HUES64 (cell line): ENCODE measurements around the gene DUSP6.

Source experiments
- H3K27ac ChIP-seq: 2 replicates; pipeline ENCODE4 v1.7.0; 2013; ENCODE audit warnings: low read depth, low read length, inconsistent platforms
- H3K27me3 ChIP-seq: 2 replicates; pipeline ENCODE4 v1.6.1; 2013; ENCODE audit warnings: mild to moderate bottlenecking, low read length; ENCODE audit not compliant: insufficient read depth
- H3K36me3 ChIP-seq: 2 replicates; pipeline ENCODE4 v1.6.1; 2013; ENCODE audit warnings: mild to moderate bottlenecking, low read length; ENCODE audit not compliant: insufficient read depth
- H3K4me1 ChIP-seq: 2 replicates; pipeline ENCODE4 v1.6.1; 2013; ENCODE audit warnings: mild to moderate bottlenecking, low read length, moderate library complexity; ENCODE audit not compliant: insufficient read depth
- H3K4me3 ChIP-seq: 2 replicates; pipeline ENCODE4 v1.5.1; 2013; ENCODE audit warnings: mild to moderate bottlenecking, low read length, moderate library complexity
- H3K9ac ChIP-seq: 2 replicates; pipeline ENCODE4 v1.6.1; 2013; ENCODE audit warnings: mild to moderate bottlenecking, low read depth, low read length
- H3K9me3 ChIP-seq: 2 replicates; pipeline ENCODE4 v1.6.1; 2013; ENCODE audit warnings: low read depth, low read length; ENCODE audit not compliant: insufficient read depth
- WGBS: fragments of 150-250, 120-280 bp; methylation state at CpG from one replicate; pipeline ENCODE4 v1.1.7; 2013; ENCODE audit warnings: missing lambda C conversion rate; 5-methylcytosine and 5-hydroxymethylcytosine counted together

DUSP6 gene

GRCh38 chr12:89386138-89386537, 33.8 kb upstream of the DUSP6 start:
- H3K9ac ChIP-seq, result no peak overlapping the region
- peaks cover 28% of the 10 kb centered on the region for H3K4me1 ChIP-seq
- no peaks in the 10 kb centered on the region for H3K27me3 ChIP-seq
- H3K4me3 ChIP-seq, result no peak overlapping the region
- no peak overlapping the region for H3K27ac ChIP-seq
- 84% methylated on average over 3 of the region's 3 CpGs for WGBS
- H3K9me3 ChIP-seq, result no peaks in the 10 kb centered on the region
- H3K36me3 ChIP-seq, result no peaks in the 10 kb centered on the region

- WGBS, result 91% methylated on average over 3 of the region's 3 CpGs
- no peak overlapping the region for H3K27ac ChIP-seq
- H3K4me1 ChIP-seq, result peaks cover 28% of the 10 kb centered on the region
- no peaks in the 10 kb centered on the region for H3K36me3 ChIP-seq
- H3K9me3 ChIP-seq, result no peaks in the 10 kb centered on the region
- H3K27me3 ChIP-seq, result no peaks in the 10 kb centered on the region
- no peak overlapping the region for H3K9ac ChIP-seq
- H3K4me3 ChIP-seq, result no peak overlapping the region
Measured at GRCh38 chr12:89384807-89385206, 32.5 kb upstream of the DUSP6 start.

- Histone ChIP-seq H3K9ac (no peak overlapping the region), H3K4me1 (peaks cover 28% of the 10 kb centered on the region), H3K27me3 (no peaks in the 10 kb centered on the region), H3K9me3 (no peaks in the 10 kb centered on the region), H3K27ac (0 out of 2 replicates have a peak overlapping the region, but pooled peaks have one; percentile 1), H3K4me3 (no peak overlapping the region), H3K36me3 (no peaks in the 10 kb centered on the region)
- whole genome bisulfite sequencing, result 44% methylated on average over 8 of the region's 8 CpGs
Measured at GRCh38 chr12:89384050-89384758, 31.9 kb upstream of the DUSP6 start.

GRCh38 chr12:89383235-89384049, 31.1 kb upstream of the DUSP6 start:
- H3K27ac ChIP-seq, result no peak overlapping the region
- 79% methylated on average over 6 of the region's 6 CpGs for WGBS
- H3K36me3 ChIP-seq, result no peaks in the 10 kb centered on the region
- no peak overlapping the region for H3K4me3 ChIP-seq
- no peaks in the 10 kb centered on the region for H3K27me3 ChIP-seq
- no peak overlapping the region for H3K9ac ChIP-seq
- H3K9me3 ChIP-seq, result no peaks in the 10 kb centered on the region
- peaks cover 28% of the 10 kb centered on the region for H3K4me1 ChIP-seq

- Histone ChIP-seq H3K4me1 (peaks cover 28% of the 10 kb centered on the region), H3K9ac (no peak overlapping the region), H3K36me3 (no peaks in the 10 kb centered on the region), H3K27ac (no peak overlapping the region), H3K9me3 (no peaks in the 10 kb centered on the region), H3K4me3 (no peak overlapping the region), H3K27me3 (no peaks in the 10 kb centered on the region)
- 89% methylated on average over 4 of the region's 5 CpGs for WGBS
Measured at GRCh38 chr12:89382328-89382727, 30.0 kb upstream of the DUSP6 start.

- H3K27ac ChIP-seq, result no peak overlapping the region
- no peak overlapping the region for H3K9ac ChIP-seq
- 95% methylated on average over 5 of the region's 5 CpGs for WGBS
- peaks cover 17% of the 10 kb centered on the region for H3K4me1 ChIP-seq
- H3K4me3 ChIP-seq, result no peak overlapping the region
- H3K27me3 ChIP-seq, result no peaks in the 10 kb centered on the region
- no peaks in the 10 kb centered on the region for H3K9me3 ChIP-seq
- H3K36me3 ChIP-seq, result no peaks in the 10 kb centered on the region
Measured at GRCh38 chr12:89379839-89380467, 27.7 kb upstream of the DUSP6 start.

- Histone ChIP-seq H3K27me3 (no peaks in the 10 kb centered on the region), H3K27ac (no peak overlapping the region), H3K36me3 (no peaks in the 10 kb centered on the region), H3K4me3 (no peak overlapping the region), H3K9ac (no peak overlapping the region), H3K4me1 (peaks cover 11% of the 10 kb centered on the region), H3K9me3 (no peaks in the 10 kb centered on the region)
- WGBS, result 97% methylated on average over 5 of the region's 6 CpGs
Measured at GRCh38 chr12:89379148-89379838, 27.0 kb upstream of the DUSP6 start.

GRCh38 chr12:89376844-89377243, 24.5 kb upstream of the DUSP6 start:
- no peak overlapping the region for H3K9ac ChIP-seq
- no peak overlapping the region for H3K27ac ChIP-seq
- H3K9me3 ChIP-seq, result no peaks in the 10 kb centered on the region
- 92% methylated on average over 2 of the region's 2 CpGs for WGBS
- no peak overlapping the region for H3K4me3 ChIP-seq
- peaks cover 7% of the 10 kb centered on the region; the same call in 1 of the 2 replicates for H3K4me1 ChIP-seq
- H3K27me3 ChIP-seq, result no peaks in the 10 kb centered on the region
- no peaks in the 10 kb centered on the region for H3K36me3 ChIP-seq

- no peaks in the 10 kb centered on the region for H3K27me3 ChIP-seq
- no peak overlapping the region for H3K9ac ChIP-seq
- H3K27ac ChIP-seq, result no peak overlapping the region
- H3K4me1 ChIP-seq, result peaks cover 7% of the 10 kb centered on the region; the same call in 1 of the 2 replicates
- WGBS, result 83% methylated on average over 1 of the region's 1 CpG
- H3K9me3 ChIP-seq, result no peaks in the 10 kb centered on the region
- H3K36me3 ChIP-seq, result no peaks in the 10 kb centered on the region
- H3K4me3 ChIP-seq, result no peak overlapping the region
Measured at GRCh38 chr12:89376202-89376529, 23.9 kb upstream of the DUSP6 start.

- H3K27ac ChIP-seq, result no peak overlapping the region
- H3K9ac ChIP-seq, result no peak overlapping the region
- peaks cover 12% of the 10 kb centered on the region for H3K4me1 ChIP-seq
- H3K4me3 ChIP-seq, result no peak overlapping the region
- 92% methylated on average over 2 of the region's 2 CpGs for WGBS
- H3K27me3 ChIP-seq, result no peaks in the 10 kb centered on the region
- H3K9me3 ChIP-seq, result no peaks in the 10 kb centered on the region
- H3K36me3 ChIP-seq, result no peaks in the 10 kb centered on the region
Measured at GRCh38 chr12:89373763-89374572, 21.7 kb upstream of the DUSP6 start.
